Measurements from ENCODE around the gene C4orf51. TPM values are rescaled to one million over a fixed set of nuclear protein-coding genes. Genes with fewer than 3 reads are reported as not detected.

The C4orf51 gene
- total RNA-seq, 1 experiment from 2014 or later: not detected

DNA sequence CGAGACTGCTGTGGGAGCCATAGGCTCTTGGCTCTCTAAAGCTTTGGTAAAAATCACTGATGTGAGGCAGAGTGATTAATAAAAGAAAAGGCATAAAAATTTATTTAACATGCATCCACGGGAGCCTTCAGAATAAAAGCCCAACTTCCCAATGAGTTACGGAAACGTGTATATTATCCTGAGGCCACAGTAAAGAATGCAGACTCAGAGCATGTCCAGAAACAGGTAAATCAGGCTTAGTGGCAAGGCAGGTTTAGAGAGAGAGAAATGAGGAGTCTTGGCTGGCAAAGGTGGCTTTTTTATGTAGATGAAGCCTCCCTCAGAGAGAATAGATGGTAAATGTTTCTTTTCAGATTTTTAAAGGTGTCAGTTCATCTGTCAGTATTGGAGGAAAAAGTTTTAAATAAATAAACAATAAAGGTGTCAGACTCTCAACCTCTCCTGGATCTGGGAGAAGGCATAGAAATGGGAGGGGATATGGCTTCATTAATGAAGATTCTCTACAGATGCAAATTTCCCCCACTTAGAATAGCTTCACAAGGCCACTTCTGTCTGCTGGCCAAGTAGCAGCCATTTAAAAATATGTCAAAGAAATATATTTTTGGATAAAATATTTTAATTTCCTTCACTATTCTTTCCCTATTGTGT is 24.0 kb downstream of the C4orf51 start:
- Mint-ChIP-seq H3K36me3 (ENCODE audit: insufficient read depth, unreplicated experiment) (no peaks in the 10 kb centered on the region), H3K27ac (ENCODE audit: unreplicated experiment) (no peak overlapping the region), H3K9me3 (ENCODE audit: low read depth, unreplicated experiment) (no peaks in the 10 kb centered on the region), H3K27me3 (ENCODE audit: unreplicated experiment) (no peaks in the 10 kb centered on the region), H3K4me3 (ENCODE audit: low read depth, unreplicated experiment) (no peak overlapping the region), H3K4me1 (ENCODE audit: low read depth, unreplicated experiment) (peaks cover 2% of the 10 kb centered on the region)
- CTCF ChIA-PET: no interaction called here
- intact Hi-C loops (cut with micrococcal nuclease; ENCODE audit: unreplicated experiment): no loop called here
- no peak for DNase-seq
- BruUV-seq (replicated peaks): no TSS peak
- no peak for TF ChIP-seq CTCF (IDR thresholded peaks at IDR 0.05; ENCODE audit: unreplicated experiment)

DNA sequence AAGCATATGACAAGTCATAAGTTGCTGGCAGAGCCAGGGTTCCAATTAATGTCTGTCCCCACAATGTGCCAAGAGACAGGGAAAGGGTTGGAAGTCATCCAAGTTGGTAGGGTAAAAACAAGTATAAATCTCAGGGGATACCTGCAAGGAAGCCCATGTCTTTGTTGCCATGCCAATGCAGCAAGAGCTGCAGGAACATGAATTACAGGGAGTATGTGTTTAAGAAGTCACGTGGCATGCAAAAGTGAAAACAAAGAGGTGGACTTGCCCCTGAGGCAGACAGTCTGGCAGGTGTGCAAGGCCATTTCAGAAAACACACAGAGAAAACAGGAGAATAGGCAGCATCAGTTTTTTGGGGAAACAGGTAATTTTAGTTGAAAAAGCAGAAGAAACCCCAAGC is 29.4 kb downstream of the C4orf51 start:
- no peak overlapping the region for H3K4me3 Mint-ChIP-seq (ENCODE audit: low read depth, unreplicated experiment)
- DNase-seq: no peak
- peaks cover 17% of the 10 kb centered on the region for H3K4me1 Mint-ChIP-seq (ENCODE audit: low read depth, unreplicated experiment)
- H3K9me3 Mint-ChIP-seq (ENCODE audit: low read depth, unreplicated experiment): peaks cover under 1% of the 10 kb centered on the region
- CTCF ChIA-PET: no interaction called here
- no peak for TF ChIP-seq CTCF (IDR thresholded peaks at IDR 0.05; ENCODE audit: unreplicated experiment)
- no peaks in the 10 kb centered on the region for H3K36me3 Mint-ChIP-seq (ENCODE audit: insufficient read depth, unreplicated experiment)
- no peak overlapping the region for H3K27ac Mint-ChIP-seq (ENCODE audit: unreplicated experiment)
- intact Hi-C loops (cut with micrococcal nuclease; ENCODE audit: unreplicated experiment): no loop called here
- BruUV-seq (replicated peaks): no TSS peak
- no peaks in the 10 kb centered on the region for H3K27me3 Mint-ChIP-seq (ENCODE audit: unreplicated experiment)

GRCh38 chr4:145709843-145710242 is 29.9 kb downstream of the C4orf51 start:
- Mint-ChIP-seq H3K4me1 (ENCODE audit: low read depth, unreplicated experiment) (peaks cover 17% of the 10 kb centered on the region), H3K9me3 (ENCODE audit: low read depth, unreplicated experiment) (peaks cover 2% of the 10 kb centered on the region), H3K36me3 (ENCODE audit: insufficient read depth, unreplicated experiment) (no peaks in the 10 kb centered on the region), H3K27ac (ENCODE audit: unreplicated experiment) (no peak overlapping the region), H3K27me3 (ENCODE audit: unreplicated experiment) (no peaks in the 10 kb centered on the region), H3K4me3 (ENCODE audit: low read depth, unreplicated experiment) (no peak overlapping the region)
- CTCF ChIA-PET: no interaction called here
- no peak for DNase-seq
- no peak for TF ChIP-seq CTCF (IDR thresholded peaks at IDR 0.05; ENCODE audit: unreplicated experiment)
- intact Hi-C loops (cut with micrococcal nuclease; ENCODE audit: unreplicated experiment): no loop called here
- BruUV-seq (replicated peaks): no TSS peak

- H3K27ac Mint-ChIP-seq (ENCODE audit: unreplicated experiment): no peak overlapping the region
- TF ChIP-seq CTCF (IDR thresholded peaks at IDR 0.05; ENCODE audit: unreplicated experiment): no peak
- no peak for DNase-seq
- no peak overlapping the region for H3K4me3 Mint-ChIP-seq (ENCODE audit: low read depth, unreplicated experiment)
- peaks cover 5% of the 10 kb centered on the region for H3K9me3 Mint-ChIP-seq (ENCODE audit: low read depth, unreplicated experiment)
- intact Hi-C loops (cut with micrococcal nuclease; ENCODE audit: unreplicated experiment): no loop called here
- H3K4me1 Mint-ChIP-seq (ENCODE audit: low read depth, unreplicated experiment): peaks cover 13% of the 10 kb centered on the region
- H3K36me3 Mint-ChIP-seq (ENCODE audit: insufficient read depth, unreplicated experiment): no peaks in the 10 kb centered on the region
- no TSS peak for BruUV-seq (replicated peaks)
- no peaks in the 10 kb centered on the region for H3K27me3 Mint-ChIP-seq (ENCODE audit: unreplicated experiment)
- CTCF ChIA-PET: no interaction called here
Observed at GRCh38 chr4:145716200-145716599, 36.3 kb downstream of the C4orf51 start.
